ENCODE measurements around the gene STARD9. TPM values are rescaled to one million over a fixed set of nuclear protein-coding genes. Genes with fewer than 3 reads are reported as not detected.
A peak's percentile ranks its signal among the peaks of the same experiment; 100 is the strongest.

Gene STARD9
- total RNA-seq, 1 donor from 2014 or later, result 35.1 TPM

GRCh38 chr15:42736793-42737528 lies 161.6 kb downstream of the STARD9 start, which contains the start of gene CDAN1:
Gene CDAN1 (minus strand): TSS chr15:42737128. CDS start chr15:42737102, 26 bp downstream.
- Histone ChIP-seq H3K36me3 (peaks cover 0 to 32% of the 10 kb centered on the region in 2 donors), H3K4me1 (peaks cover 22% of the 10 kb centered on the region), H3K27me3 (no peaks in the 10 kb centered on the region), H3K4me3 (peak within 1 kb of the TSS; percentile 76 to 83), H3K27ac (peak within 1 kb of the TSS; percentile 83), H3K9me3 (no peaks in the 10 kb centered on the region)
- peak in 1 of 2 donors; percentile 89 for TF ChIP-seq POLR2A (IDR thresholded peaks at IDR 0.05)
- no peak for TF ChIP-seq CTCF (IDR thresholded peaks at IDR 0.05)
- peak in 1 of 2 donors; percentile 81 for TF ChIP-seq POLR2AphosphoS5 (IDR thresholded peaks at IDR 0.05; ENCODE audit: insufficient read depth in 1 of 2, low read depth in 1 of 2)
- DNase-seq (ENCODE audit: extremely low spot score in 2 of 2), result peak in 1 of 2 donors; percentile 91
- intact Hi-C loops (cut with DNase I), result no loop called here

- TF ChIP-seq CTCF (IDR thresholded peaks at IDR 0.05), result no peak
- TF ChIP-seq POLR2AphosphoS5 (IDR thresholded peaks at IDR 0.05; ENCODE audit: insufficient read depth in 1 of 2, low read depth in 1 of 2), result no peak
- no peak for TF ChIP-seq POLR2A (IDR thresholded peaks at IDR 0.05)
- H3K4me3 ChIP-seq, result peak overlapping the region; percentile 76 to 83
- intact Hi-C loops (cut with DNase I), result no loop called here
- H3K4me1 ChIP-seq, result peaks cover 22% of the 10 kb centered on the region
- no peaks in the 10 kb centered on the region for H3K27me3 ChIP-seq
- H3K9me3 ChIP-seq, result no peaks in the 10 kb centered on the region
- DNase-seq (ENCODE audit: extremely low spot score in 2 of 2), result no peak
- H3K27ac ChIP-seq, result peak overlapping the region; percentile 83
- H3K36me3 ChIP-seq, result peaks cover 0 to 24% of the 10 kb centered on the region in 2 donors
Observed at GRCh38 chr15:42737529-42738328, 162.3 kb downstream of the STARD9 start.

- no peak for TF ChIP-seq CTCF (IDR thresholded peaks at IDR 0.05)
- no peak for TF ChIP-seq POLR2AphosphoS5 (IDR thresholded peaks at IDR 0.05; ENCODE audit: insufficient read depth in 1 of 2, low read depth in 1 of 2)
- TF ChIP-seq POLR2A (IDR thresholded peaks at IDR 0.05), result no peak
- Histone ChIP-seq H3K4me3 (no peak overlapping the region), H3K4me1 (peaks cover 6% of the 10 kb centered on the region), H3K36me3 (peaks cover 0 to 8% of the 10 kb centered on the region in 2 donors), H3K27me3 (no peaks in the 10 kb centered on the region), H3K9me3 (no peaks in the 10 kb centered on the region), H3K27ac (no peak overlapping the region)
- intact Hi-C loops (cut with DNase I), result no loop called here
- no peak for DNase-seq (ENCODE audit: extremely low spot score in 2 of 2)
Observed at GRCh38 chr15:42741710-42742109, 166.3 kb downstream of the STARD9 start.

- Histone ChIP-seq H3K4me3 (no peak overlapping the region), H3K4me1 (peaks cover 6% of the 10 kb centered on the region), H3K9me3 (no peaks in the 10 kb centered on the region), H3K27me3 (no peaks in the 10 kb centered on the region), H3K36me3 (peaks cover 0 to 8% of the 10 kb centered on the region in 2 donors), H3K27ac (no peak overlapping the region)
- no peak for TF ChIP-seq CTCF (IDR thresholded peaks at IDR 0.05)
- TF ChIP-seq POLR2A (IDR thresholded peaks at IDR 0.05), result no peak
- no peak for TF ChIP-seq POLR2AphosphoS5 (IDR thresholded peaks at IDR 0.05; ENCODE audit: insufficient read depth in 1 of 2, low read depth in 1 of 2)
- intact Hi-C loops (cut with DNase I), result no loop called here
- DNase-seq (ENCODE audit: extremely low spot score in 2 of 2), result no peak
Observed at GRCh38 chr15:42742149-42742548, 166.7 kb downstream of the STARD9 start.
